Medulla oblongata (tissue), 1 donor: ENCODE results near the gene TMEM80.
"Not testable (repeated sequence)": the region's sequence is repeated elsewhere in the genome, so short reads cannot be mapped to it uniquely, and the experiment has no call there.

Source experiments
- DNase-seq: peaks from one replicate; pipeline ENCODE4 v3.0.0-alpha.2; 2015; ENCODE audit errors: extremely low spot score

The TMEM80 gene

DNA sequence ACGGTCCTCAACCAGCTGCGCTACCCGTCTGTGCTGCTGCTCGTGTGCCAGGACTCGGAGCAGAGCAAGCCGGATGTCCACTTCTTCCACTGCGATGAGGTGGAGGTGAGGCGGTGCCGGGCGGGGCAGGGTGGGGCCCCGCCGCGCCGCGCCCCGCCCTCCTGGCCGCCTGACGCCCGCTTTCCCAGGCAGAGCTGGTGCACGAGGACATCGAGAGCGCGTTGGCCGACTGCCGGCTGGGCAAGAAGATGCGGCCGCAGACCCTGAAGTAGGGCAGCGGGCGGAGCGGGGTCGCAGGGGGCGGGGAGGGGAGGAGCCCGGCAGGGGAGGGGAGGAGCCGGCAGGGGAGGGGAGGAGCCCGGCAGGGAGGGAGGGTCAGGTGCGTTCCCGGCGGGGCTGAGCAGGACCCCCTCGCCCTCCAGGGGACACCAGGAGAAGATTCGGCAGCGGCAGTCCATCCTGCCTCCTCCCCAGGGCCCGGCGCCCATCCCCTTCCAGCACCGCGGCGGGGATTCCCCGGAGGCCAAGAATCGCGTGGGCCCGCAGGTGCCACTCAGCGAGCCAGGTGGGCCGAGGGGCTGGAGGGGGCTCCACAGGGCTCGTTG is 25.1 kb downstream of the TMEM80 start:
- no peak for DNase-seq

GRCh38 chr11:721247-721740 is 25.7 kb downstream of the TMEM80 start:
- no peak for DNase-seq

- no peak for DNase-seq
These were observed 26.2 kb downstream of the TMEM80 start for GRCh38 chr11:721741-722345.

DNA sequence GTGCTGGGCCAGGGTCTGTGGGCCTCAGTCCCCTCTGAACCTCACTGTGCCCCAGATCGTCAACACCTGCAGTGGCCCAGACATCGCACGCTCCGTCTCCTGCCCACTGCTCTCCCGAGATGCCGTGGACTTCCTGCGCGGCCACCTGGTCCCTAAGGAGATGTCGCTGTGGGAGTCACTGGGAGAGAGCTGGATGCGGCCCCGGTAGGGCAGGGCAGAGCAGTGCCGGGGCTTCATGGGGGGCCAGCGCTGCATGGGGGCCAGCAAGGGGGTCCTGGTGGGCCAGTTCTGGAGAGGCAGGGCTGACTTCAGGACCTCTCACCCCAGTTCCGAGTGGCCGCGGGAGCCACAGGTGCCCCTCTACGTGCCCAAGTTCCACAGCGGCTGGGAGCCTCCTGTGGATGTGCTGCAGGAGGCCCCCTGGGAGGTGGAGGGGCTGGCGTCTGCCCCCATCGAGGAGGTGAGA is 26.8 kb downstream of the TMEM80 start:
- no peak for DNase-seq

- peak; percentile 68 for DNase-seq
These were observed 27.7 kb downstream of the TMEM80 start for GRCh38 chr11:723120-723883.

- no peak for DNase-seq
These were observed 28.6 kb downstream of the TMEM80 start for GRCh38 chr11:724049-724777.

DNA sequence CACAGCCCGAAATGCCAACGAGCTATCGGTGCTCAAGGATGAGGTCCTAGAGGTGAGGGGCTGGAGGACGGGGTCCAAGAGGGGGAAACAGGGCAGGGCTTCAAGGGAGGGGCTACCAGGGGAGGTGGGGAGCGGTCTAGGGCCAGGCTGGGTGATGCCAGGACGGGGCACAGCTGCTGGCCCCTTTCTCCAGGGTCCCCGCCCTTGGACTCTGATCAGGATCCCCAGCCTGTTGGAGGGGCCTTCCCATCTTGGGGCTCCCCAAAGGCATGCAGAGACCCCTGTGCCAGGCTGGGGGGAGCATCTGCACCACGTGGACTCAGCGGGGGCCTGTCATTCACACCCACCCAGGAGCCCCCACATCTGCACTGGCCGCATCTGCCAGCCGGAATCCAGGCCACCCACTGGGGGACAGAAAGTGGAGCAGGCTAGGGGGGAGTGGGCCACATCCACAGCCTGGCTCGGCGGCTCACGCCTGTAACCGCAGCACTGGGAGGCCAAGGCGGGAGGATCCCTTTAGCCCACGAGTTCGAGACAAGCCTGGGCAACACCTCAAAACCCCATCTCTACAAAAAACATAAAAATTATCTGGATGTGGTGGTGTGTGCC is 29.3 kb downstream of the TMEM80 start:
- DNase-seq = no peak

- no peak for DNase-seq
These were observed 30.1 kb downstream of the TMEM80 start for GRCh38 chr11:725624-726202.

GRCh38 chr11:726278-727220 is 30.9 kb downstream of the TMEM80 start:
- no peak for DNase-seq

GRCh38 chr11:727281-727701 is 31.7 kb downstream of the TMEM80 start:
- DNase-seq = no peak

GRCh38 chr11:727859-728748 is 32.5 kb downstream of the TMEM80 start:
- peak; percentile 86 for DNase-seq

- DNase-seq = no peak
These were observed 33.4 kb downstream of the TMEM80 start for GRCh38 chr11:728901-729491.

DNA sequence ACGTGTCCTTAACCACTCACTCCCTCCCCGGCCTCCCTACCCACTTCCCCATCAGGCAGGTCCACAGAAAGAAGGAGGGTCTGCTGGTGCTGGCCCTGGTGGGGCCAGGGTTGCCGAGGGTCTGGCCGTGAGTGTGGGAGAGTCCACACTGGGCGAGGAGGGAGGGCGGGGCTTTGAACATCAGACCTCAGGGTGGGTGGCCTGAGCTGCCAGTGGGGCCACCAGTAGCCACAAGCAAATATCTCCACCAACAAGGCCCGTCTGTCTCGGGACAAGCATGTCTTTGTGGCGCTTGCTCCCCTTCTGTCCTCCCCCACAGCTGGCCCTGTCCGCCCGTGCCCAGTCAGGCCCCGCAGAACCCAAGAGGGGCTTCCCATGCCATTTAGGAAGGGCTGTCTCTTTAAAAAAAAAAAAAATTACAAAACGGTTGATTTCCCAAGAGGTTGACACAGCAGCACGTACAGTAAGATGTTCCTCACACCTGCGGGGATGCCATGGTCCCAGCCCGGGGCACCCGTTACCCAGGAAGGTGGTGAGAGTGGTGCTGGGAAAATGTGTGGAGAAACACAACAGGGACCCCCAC is 34.0 kb downstream of the TMEM80 start:
- peak; percentile 93 for DNase-seq

DNA sequence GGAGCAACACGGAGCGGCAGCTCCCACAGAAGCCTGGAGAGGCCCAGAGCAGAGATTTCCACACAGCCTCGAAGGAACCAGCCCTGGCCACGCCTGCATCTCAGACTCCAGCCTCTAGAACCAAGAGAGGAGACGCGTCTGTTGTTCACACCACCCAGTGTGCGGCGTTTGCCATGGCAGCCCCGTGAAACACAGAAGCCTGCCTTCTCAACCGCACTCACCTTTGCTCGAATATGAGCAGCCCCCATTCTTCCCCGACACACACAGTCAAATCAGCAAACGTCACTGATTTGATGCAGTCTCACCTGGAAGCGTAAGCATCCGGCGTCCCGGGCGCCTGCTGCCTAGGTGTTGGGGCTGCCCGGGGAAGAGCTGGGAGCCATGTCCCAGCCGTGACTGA is 37.5 kb downstream of the TMEM80 start:
- no peak for DNase-seq

GRCh38 chr11:734541-734940 is 38.9 kb downstream of the TMEM80 start:
- not testable (repeated sequence) for DNase-seq

GRCh38 chr11:737366-737765 is 41.8 kb downstream of the TMEM80 start:
- peak; percentile 75 for DNase-seq

DNA sequence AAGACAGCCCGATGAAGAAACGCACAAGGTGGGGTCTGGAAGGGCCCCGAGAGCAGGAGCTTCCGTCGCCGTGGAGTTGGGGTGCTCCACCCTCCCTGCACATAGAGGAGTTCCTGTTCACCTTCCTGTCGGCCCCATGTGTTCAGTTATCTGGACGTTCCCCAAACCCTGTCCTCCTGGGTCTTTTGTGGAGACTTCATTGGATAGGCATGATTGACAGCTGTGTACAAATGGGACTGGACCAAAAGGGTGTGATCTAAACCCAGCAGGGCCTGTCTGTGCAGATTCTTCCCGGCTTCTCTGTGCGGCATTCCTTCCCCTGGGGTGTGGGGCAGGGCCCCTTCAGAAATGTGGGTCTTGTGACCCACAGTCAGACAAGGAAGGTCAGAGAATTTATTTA is 42.3 kb downstream of the TMEM80 start:
- not testable (repeated sequence) for DNase-seq

DNA sequence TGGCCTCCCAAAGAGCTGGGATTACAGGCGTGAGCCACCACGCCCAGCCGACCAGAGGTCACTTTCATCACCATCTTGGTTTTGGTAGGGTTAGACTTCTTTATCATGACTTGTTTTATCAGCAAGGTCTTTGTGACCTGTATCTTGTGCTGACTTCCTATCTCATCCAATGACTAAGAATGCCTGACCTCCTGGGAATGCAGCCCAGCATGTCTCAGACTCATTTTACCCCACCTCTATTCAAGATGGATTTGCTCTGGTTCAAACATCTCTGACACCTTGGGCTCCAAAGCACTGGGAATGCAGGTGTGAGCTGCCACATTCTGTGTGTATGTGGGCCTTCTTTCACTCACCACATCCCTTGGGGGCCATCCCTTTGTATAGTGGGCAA is 46.5 kb downstream of the TMEM80 start:
- DNase-seq = no peak
